Activated CD8-positive, alpha-beta T cell treated with anti-CD3 and anti-CD28 coated beads for 36 hours (primary cell): ENCODE results near the gene MPPED1. TPM values are rescaled to one million over a fixed set of nuclear protein-coding genes. Genes with fewer than 3 reads are reported as not detected.

Experiments used
- ATAC-seq: fragments of 200-7000 bp; cut with Tn5 transposase; one replicate; pipeline ENCODE4 v1.10.0; 2021; ENCODE audit warnings: mild to moderate bottlenecking, moderate library complexity
- CTCF ChIA-PET: fragments of 350-600 bp; sonication (Branson Sonifier 250); formaldehyde crosslinking; loops from one replicate; lab custom pipeline; 2021; ENCODE audit warnings: antibody characterized with exemption; lab: Charles Lee
- POLR2A ChIA-PET: fragments of 350-600 bp; sonication (Branson Sonifier 250); formaldehyde crosslinking; loops from one replicate; lab custom pipeline; 2021; ENCODE audit warnings: antibody characterized with exemption; lab: Charles Lee
- DNase-seq: peaks from one replicate; pipeline ENCODE4 v3.0.0-alpha.2; 2020
- H3K27ac Mint-ChIP-seq: one replicate; pipeline ENCODE4 v1.8.0; 2021; ENCODE audit warnings: mild to moderate bottlenecking, mixed read lengths
- H3K27me3 Mint-ChIP-seq: one replicate; pipeline ENCODE4 v1.8.0; 2021; ENCODE audit warnings: mixed read lengths
- H3K36me3 Mint-ChIP-seq: one replicate; pipeline ENCODE4 v1.8.0; 2021; ENCODE audit warnings: low read depth, mixed read lengths
- H3K4me1 Mint-ChIP-seq: one replicate; pipeline ENCODE4 v1.8.0; 2021; ENCODE audit warnings: low read depth, mixed read lengths
- H3K4me3 Mint-ChIP-seq: one replicate; pipeline ENCODE4 v1.8.0; 2021; ENCODE audit warnings: mild to moderate bottlenecking, moderate library complexity, mixed read lengths
- H3K9me3 Mint-ChIP-seq: one replicate; pipeline ENCODE4 v1.8.0; 2021; ENCODE audit warnings: mixed read lengths
- intact Hi-C: fragments of 100-400 bp; cut with micrococcal nuclease; formaldehyde crosslinking; loops from one replicate; pipeline ENCODE4 v1.10.0; 2022
- total RNA-seq, 2 experiments: library from RNA; stranded (reverse); gene quantifications; one replicate each; pipeline ENCODE4 v1.2.3, GENCODE V29; 2021
- TF ChIP-seq, protein P1 (sequence below): fragments of 200-600 bp; IDR thresholded peaks from one replicate; pipeline ENCODE4 v1.8.0; 2022; ENCODE audit warnings: antibody characterized with exemption, mild to moderate bottlenecking

MPPED1 gene
- total RNA-seq, 2 experiments from 2014 or later, result not detected

DNA sequence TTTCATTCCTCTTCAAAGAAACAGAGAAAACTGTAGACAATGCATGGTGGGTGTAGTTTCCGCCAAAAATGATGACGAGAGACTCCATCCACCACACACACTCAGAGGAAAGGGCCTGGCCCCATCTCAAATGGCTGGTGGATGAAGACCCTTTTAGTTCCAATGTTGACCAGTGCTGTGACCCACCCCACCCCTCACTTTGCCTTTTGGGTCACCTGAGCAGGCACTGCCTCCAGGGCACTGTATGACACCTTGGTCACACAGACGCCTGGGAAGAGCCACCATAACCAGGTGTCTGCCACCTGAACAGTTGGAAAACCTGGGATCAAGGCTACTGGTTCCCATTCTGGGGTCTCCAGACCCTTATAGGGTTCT, 121.3 kb downstream of the MPPED1 start:
- Mint-ChIP-seq H3K27me3 (peaks cover 7% of the 10 kb centered on the region), H3K4me3 (no peak overlapping the region), H3K36me3 (no peaks in the 10 kb centered on the region), H3K9me3 (no peaks in the 10 kb centered on the region), H3K27ac (no peak overlapping the region), H3K4me1 (no peaks in the 10 kb centered on the region)
- ChIA-PET CTCF (no interaction called here), POLR2A (interaction anchor here (0.9 kb wide), 1 partner anchor 22 kb away, joined by 3 read pairs; no protein-coding TSS in a partner anchor)
- TF ChIP-seq, protein P1, sequence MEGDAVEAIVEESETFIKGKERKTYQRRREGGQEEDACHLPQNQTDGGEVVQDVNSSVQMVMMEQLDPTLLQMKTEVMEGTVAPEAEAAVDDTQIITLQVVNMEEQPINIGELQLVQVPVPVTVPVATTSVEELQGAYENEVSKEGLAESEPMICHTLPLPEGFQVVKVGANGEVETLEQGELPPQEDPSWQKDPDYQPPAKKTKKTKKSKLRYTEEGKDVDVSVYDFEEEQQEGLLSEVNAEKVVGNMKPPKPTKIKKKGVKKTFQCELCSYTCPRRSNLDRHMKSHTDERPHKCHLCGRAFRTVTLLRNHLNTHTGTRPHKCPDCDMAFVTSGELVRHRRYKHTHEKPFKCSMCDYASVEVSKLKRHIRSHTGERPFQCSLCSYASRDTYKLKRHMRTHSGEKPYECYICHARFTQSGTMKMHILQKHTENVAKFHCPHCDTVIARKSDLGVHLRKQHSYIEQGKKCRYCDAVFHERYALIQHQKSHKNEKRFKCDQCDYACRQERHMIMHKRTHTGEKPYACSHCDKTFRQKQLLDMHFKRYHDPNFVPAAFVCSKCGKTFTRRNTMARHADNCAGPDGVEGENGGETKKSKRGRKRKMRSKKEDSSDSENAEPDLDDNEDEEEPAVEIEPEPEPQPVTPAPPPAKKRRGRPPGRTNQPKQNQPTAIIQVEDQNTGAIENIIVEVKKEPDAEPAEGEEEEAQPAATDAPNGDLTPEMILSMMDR, result no peak
- DNase-seq, result no peak
- ATAC-seq, result no peak
- intact Hi-C loops, result no loop called here

DNA sequence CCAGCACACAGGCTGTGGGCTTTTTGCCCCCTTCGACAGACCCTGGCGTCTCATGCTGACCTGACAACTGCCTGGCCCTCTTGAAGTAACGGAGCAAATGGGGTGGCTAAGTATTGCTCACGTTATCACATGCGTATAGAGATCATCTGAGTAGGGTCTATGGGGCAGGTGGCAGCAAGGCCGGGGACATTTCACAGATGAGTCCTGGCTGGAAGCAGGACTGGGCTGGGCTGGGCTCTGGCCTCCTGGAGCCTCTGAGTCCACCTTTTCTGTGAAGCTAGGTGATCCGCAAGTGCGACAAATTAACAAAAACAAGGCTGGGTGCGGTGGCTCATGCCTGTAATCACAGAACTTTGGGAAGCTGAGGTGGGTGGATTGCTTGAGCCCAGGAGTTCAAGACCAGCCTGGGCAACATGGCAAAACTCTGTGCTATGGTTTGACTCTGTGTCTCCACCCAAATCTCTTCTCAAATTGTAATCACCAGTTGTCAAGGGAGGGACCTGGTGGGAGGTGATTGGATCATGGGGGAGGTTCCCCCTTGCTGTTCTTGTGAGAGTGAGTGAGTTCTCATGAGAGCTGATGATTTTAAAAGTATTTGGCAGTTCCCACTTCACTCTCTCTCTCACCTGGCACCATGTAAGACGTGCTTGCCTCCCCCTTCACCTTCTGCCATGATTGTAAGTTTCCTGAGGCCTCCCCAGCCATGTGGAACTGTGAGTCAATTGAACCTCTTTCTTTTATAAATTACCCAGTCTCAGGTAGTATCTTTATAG, 122.0 kb downstream of the MPPED1 start:
- H3K4me3 Mint-ChIP-seq, result no peak overlapping the region
- H3K27me3 Mint-ChIP-seq, result peaks cover 8% of the 10 kb centered on the region
- DNase-seq (no peak), ATAC-seq (no peak)
- H3K9me3 Mint-ChIP-seq, result no peaks in the 10 kb centered on the region
- ChIA-PET POLR2A (interaction anchor here (0.9 kb wide), 1 partner anchor 22 kb away, joined by 3 read pairs; no protein-coding TSS in a partner anchor), CTCF (no interaction called here)
- no peak overlapping the region for H3K27ac Mint-ChIP-seq
- intact Hi-C loops, result no loop called here
- TF ChIP-seq, protein P1, result no peak
- no peaks in the 10 kb centered on the region for H3K36me3 Mint-ChIP-seq
- H3K4me1 Mint-ChIP-seq, result no peaks in the 10 kb centered on the region

DNA sequence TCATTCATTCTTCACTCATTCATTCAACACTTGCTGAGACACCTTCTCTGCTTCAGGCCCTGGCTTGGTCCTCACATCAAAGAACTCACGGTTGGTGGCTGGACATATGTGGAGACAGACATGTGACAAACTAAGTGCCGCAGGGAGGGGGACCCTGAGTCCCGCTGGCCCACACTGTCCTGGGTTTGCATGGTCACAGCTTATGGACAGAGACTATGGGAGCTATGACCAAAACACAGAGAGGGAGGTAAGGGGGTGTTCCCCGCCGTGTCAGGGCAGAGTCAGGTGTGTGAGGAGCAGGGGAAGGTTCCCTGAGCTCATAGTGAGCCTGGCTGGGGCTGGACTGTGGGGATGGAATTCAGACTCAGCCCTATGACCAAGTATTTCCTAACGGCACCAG, 123.1 kb downstream of the MPPED1 start:
- DNase-seq, result no peak
- H3K36me3 Mint-ChIP-seq, result no peaks in the 10 kb centered on the region
- TF ChIP-seq, protein P1, result no peak
- H3K27ac Mint-ChIP-seq, result no peak overlapping the region
- H3K9me3 Mint-ChIP-seq, result no peaks in the 10 kb centered on the region
- CTCF ChIA-PET, result no interaction called here
- intact Hi-C loops, result no loop called here
- H3K4me1 Mint-ChIP-seq, result no peaks in the 10 kb centered on the region
- POLR2A ChIA-PET, result interaction anchor here (0.7 kb wide), 1 partner anchor 38 kb away, joined by 3 read pairs; no protein-coding TSS in a partner anchor
- peaks cover 8% of the 10 kb centered on the region for H3K27me3 Mint-ChIP-seq
- ATAC-seq, result no peak
- no peak overlapping the region for H3K4me3 Mint-ChIP-seq

DNA sequence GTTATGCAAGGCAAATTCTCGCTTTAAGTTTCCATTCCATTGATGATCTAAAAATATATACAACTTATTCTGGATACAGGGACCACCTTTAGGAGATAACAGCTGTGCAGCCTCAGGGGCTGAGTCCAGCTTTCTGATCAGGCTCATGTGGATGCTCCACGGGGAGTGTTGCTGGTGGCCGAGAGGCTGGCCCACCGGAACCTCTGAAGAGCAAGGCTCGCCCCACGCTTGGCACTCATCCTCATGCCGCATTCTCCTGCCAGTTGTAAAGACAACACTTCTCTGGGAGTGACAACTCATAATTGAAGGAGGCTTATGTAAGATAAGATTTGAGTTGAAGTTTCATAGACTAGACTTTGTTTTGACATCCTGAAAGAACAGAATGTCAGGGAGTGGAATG, 123.5 kb downstream of the MPPED1 start:
- CTCF ChIA-PET, result no interaction called here
- TF ChIP-seq, protein P1, result no peak
- Mint-ChIP-seq H3K4me3 (no peak overlapping the region), H3K27me3 (peaks cover 8% of the 10 kb centered on the region), H3K9me3 (no peaks in the 10 kb centered on the region), H3K36me3 (no peaks in the 10 kb centered on the region), H3K27ac (no peak overlapping the region), H3K4me1 (no peaks in the 10 kb centered on the region)
- intact Hi-C loops, result no loop called here
- POLR2A ChIA-PET, result no interaction called here
- DNase-seq (no peak), ATAC-seq (no peak)

DNA sequence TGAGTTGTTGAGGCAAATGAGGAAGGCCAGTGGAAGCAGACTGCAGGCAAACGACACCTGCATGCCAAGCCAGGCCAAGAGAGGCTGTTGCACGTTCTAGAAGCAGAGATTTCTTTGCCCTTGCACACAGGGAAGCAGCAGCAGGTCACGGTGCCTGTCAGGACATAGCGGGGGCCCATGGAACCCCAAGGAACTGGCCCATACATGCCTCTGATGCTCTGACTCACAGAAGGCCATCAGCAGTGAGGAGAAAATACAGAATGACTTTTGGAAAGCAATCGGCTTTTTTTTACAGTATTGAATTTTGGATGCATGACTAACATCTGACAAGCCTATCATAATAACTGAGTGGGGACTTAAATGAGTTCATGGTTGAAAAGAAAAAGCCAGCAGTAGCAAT, 123.9 kb downstream of the MPPED1 start:
- ATAC-seq, result no peak
- no peak for DNase-seq
- TF ChIP-seq, protein P1, result no peak
- ChIA-PET CTCF (no interaction called here), POLR2A (no interaction called here)
- Mint-ChIP-seq H3K4me1 (no peaks in the 10 kb centered on the region), H3K9me3 (no peaks in the 10 kb centered on the region), H3K4me3 (no peak overlapping the region), H3K27me3 (peaks cover 8% of the 10 kb centered on the region), H3K27ac (no peak overlapping the region), H3K36me3 (no peaks in the 10 kb centered on the region)
- intact Hi-C loops, result no loop called here
